ENCODE results near the gene NCOA5. TPM values are rescaled to one million over a fixed set of nuclear protein-coding genes. Genes with fewer than 3 reads are reported as not detected.

Gene NCOA5
- total and polyA plus RNA-seq, 8 donors: 8.4 to 19.6 (median 12.0) TPM

- intact Hi-C loops (cut with DNase I): no loop called here
- no peak for TF ChIP-seq CTCF (IDR thresholded peaks at IDR 0.05)
- Histone ChIP-seq H3K27ac (no peak overlapping the region), H3K4me1 (no peaks in the 10 kb centered on the region), H3K9me3 (no peaks in the 10 kb centered on the region), H3K36me3 (no peaks in the 10 kb centered on the region), H3K27me3 (peaks cover 0 to 14% (median 3%) of the 10 kb centered on the region in 4 donors), H3K4me3 (no peak overlapping the region)
- no peak for FAIRE-seq
- DNase-seq: no peak
- no peak for ATAC-seq
- WGBS, 2 donors: 9 to 10% methylated on average over 42 to 49 of the region's 49 CpGs
Measured at GRCh38 chr20:46030284-46031013, 59.3 kb downstream of the NCOA5 start.

- Histone ChIP-seq H3K4me3 (no peak within 1 kb of the TSS), H3K4me1 (no peaks in the 10 kb centered on the region), H3K27me3 (peaks cover 0 to 14% (median 3%) of the 10 kb centered on the region in 4 donors), H3K9me3 (no peaks in the 10 kb centered on the region), H3K36me3 (no peaks in the 10 kb centered on the region), H3K27ac (no peak within 1 kb of the TSS)
- DNase-seq (no peak), FAIRE-seq (no peak), ATAC-seq (no peak)
- intact Hi-C loops (cut with DNase I): loop anchor here in 1 of 3 donors (10.0 kb wide), 1 partner anchor 56 kb away; the partner anchor contains the start of gene NCOA5
- WGBS, 2 donors: 14 to 20% methylated on average over 42 to 56 of the region's 56 CpGs
- no peak for TF ChIP-seq CTCF (IDR thresholded peaks at IDR 0.05)
Measured at GRCh38 chr20:46028772-46029371, 60.9 kb downstream of the NCOA5 start, which contains the start of gene SLC12A5. SLC12A5 (plus strand) TSS chr20:46029215; CDS start chr20:46029345, 130 bp downstream.

- intact Hi-C loops (cut with DNase I): loop anchor here in 1 of 3 donors (10.0 kb wide), 1 partner anchor 57 kb away; the partner anchor contains the start of gene NCOA5
- TF ChIP-seq CTCF (IDR thresholded peaks at IDR 0.05): no peak
- Histone ChIP-seq H3K27me3 (peaks cover 0 to 14% (median 3%) of the 10 kb centered on the region in 4 donors), H3K4me3 (no peak overlapping the region), H3K9me3 (no peaks in the 10 kb centered on the region), H3K27ac (no peak overlapping the region), H3K36me3 (no peaks in the 10 kb centered on the region), H3K4me1 (no peaks in the 10 kb centered on the region)
- WGBS, 2 donors: 42 to 77% methylated on average over 7 of the region's 7 CpGs
- FAIRE-seq (no peak), DNase-seq (no peak), ATAC-seq (no peak)
Measured at GRCh38 chr20:46028110-46028509, 61.7 kb downstream of the NCOA5 start.

GRCh38 chr20:46027245-46027853 lies 62.4 kb downstream of the NCOA5 start:
- DNase-seq: peak in 1 of 6 donors; percentile 48
- Histone ChIP-seq H3K4me1 (peaks cover 0 to 3% (median 2%) of the 10 kb centered on the region in 3 donors), H3K9me3 (no peaks in the 10 kb centered on the region), H3K4me3 (no peak overlapping the region), H3K27ac (no peak overlapping the region), H3K27me3 (peaks cover 0 to 14% (median 3%) of the 10 kb centered on the region in 4 donors), H3K36me3 (no peaks in the 10 kb centered on the region)
- TF ChIP-seq CTCF (IDR thresholded peaks at IDR 0.05): no peak
- ATAC-seq: peak in 2 of 4 donors; percentile 51 to 54
- no peak for FAIRE-seq
- WGBS, 2 donors: 9 to 18% methylated on average over 4 of the region's 4 CpGs
- intact Hi-C loops (cut with DNase I): loop anchor here in 1 of 3 donors (10.0 kb wide), 1 partner anchor 57 kb away; the partner anchor contains the start of gene NCOA5

Measured in pancreas (tissue), 10 donors.